H1 (cell line): ENCODE data around the gene ORC5.

ENCODE experiments used
- CEBPB ChIP-seq: IDR thresholded peaks from 2 replicates; pipeline ENCODE4 v1.6.1; 2012; ENCODE audit warnings: low read depth, low read length
- MAFK ChIP-seq: IDR thresholded peaks from 2 replicates; pipeline ENCODE4 v1.6.1; 2012; ENCODE audit warnings: low read depth, mild to moderate bottlenecking, improper control_type of control experiment, low read length
- PHF8 ChIP-seq: fragments of 200-600 bp; sonication (generic); conservative IDR thresholded peaks from 2 replicates; pipeline ENCODE4 v1.7.1; 2012; ENCODE audit warnings: low read depth, mild to moderate bottlenecking, inconsistent platforms, low read length, moderate library complexity
- POLR2AphosphoS5 ChIP-seq: IDR thresholded peaks from 2 replicates; pipeline ENCODE4 v1.6.1; 2011; ENCODE audit warnings: low read depth, low read length
- RFX5 ChIP-seq: IDR thresholded peaks from 2 replicates; pipeline ENCODE4 v1.6.1; 2011; ENCODE audit warnings: low read depth, low read length, improper control_type of control experiment, borderline replicate concordance
- RNF2 ChIP-seq: fragments of 200-900, 300-1000 bp; sonication (generic); IDR thresholded peaks from 2 replicates; pipeline ENCODE4 v1.7.1; 2016; ENCODE audit warnings: borderline replicate concordance, low read depth, mild to moderate bottlenecking, antibody characterized with exemption, low read length; ENCODE audit not compliant: poor library complexity, severe bottlenecking; ENCODE audit errors: missing control alignments
- SP1 ChIP-seq: IDR thresholded peaks from 2 replicates; pipeline ENCODE4 v1.6.1; 2011; ENCODE audit warnings: low read depth, low read length
- TAF1 ChIP-seq: IDR thresholded peaks from 2 replicates; pipeline ENCODE4 v1.6.1; 2011; ENCODE audit warnings: mild to moderate bottlenecking, low read depth, low read length
- YY1 ChIP-seq: IDR thresholded peaks from 2 replicates; pipeline ENCODE4 v1.6.1; 2011; ENCODE audit warnings: low read depth, mild to moderate bottlenecking, low read length
- TF ChIP-seq, protein P1 (sequence below), 3 experiments: IDR thresholded peaks; 1 replicate in 2 of 3; 2 replicates in 1 of 3; pipeline versions ENCODE4 v1.5.1 to v1.6.1; 2011; ENCODE audit warnings: low read length in 3 of 3, mild to moderate bottlenecking in 3 of 3, inconsistent platforms in 2 of 3, low read depth in 1 of 3, moderate library complexity in 1 of 3; ENCODE audit not compliant: insufficient read depth in 1 of 3; ENCODE audit errors: control extremely low read depth in 1 of 3

DNA sequence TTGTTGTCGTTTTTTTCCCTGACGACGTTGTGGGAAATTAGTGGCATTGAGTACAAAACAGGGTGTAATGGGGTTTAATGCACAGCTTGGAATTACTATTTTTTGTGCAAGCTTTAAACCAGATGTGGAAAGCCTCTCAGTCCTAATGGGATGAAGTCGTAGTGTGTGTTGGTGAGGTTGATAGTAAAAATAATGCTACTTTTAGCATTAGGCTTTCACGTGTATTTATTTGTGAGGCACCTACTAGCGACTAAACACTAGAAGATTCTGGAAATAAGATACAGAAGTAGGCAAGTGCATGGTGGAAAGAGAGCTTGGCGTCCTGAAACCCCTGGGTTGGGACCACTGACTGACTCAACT is 588 bp upstream of the ORC5 start:
- TF ChIP-seq, protein P1, sequence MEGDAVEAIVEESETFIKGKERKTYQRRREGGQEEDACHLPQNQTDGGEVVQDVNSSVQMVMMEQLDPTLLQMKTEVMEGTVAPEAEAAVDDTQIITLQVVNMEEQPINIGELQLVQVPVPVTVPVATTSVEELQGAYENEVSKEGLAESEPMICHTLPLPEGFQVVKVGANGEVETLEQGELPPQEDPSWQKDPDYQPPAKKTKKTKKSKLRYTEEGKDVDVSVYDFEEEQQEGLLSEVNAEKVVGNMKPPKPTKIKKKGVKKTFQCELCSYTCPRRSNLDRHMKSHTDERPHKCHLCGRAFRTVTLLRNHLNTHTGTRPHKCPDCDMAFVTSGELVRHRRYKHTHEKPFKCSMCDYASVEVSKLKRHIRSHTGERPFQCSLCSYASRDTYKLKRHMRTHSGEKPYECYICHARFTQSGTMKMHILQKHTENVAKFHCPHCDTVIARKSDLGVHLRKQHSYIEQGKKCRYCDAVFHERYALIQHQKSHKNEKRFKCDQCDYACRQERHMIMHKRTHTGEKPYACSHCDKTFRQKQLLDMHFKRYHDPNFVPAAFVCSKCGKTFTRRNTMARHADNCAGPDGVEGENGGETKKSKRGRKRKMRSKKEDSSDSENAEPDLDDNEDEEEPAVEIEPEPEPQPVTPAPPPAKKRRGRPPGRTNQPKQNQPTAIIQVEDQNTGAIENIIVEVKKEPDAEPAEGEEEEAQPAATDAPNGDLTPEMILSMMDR (IDR thresholded peaks at IDR 0.05; ENCODE audit: control extremely low read depth in 1 of 3, insufficient read depth in 1 of 3, low read depth in 1 of 3, low read length in 3 of 3) = no peak
- TF ChIP-seq POLR2AphosphoS5 (no peak), RFX5 (no peak), SP1 (no peak), PHF8 (no peak), TAF1 (no peak), MAFK (no peak), CEBPB (no peak), RNF2 (no peak), YY1 (no peak)
